Neural cell (in vitro differentiated cells): ENCODE measurements around the gene ZNF175. TPM values are rescaled to one million over a fixed set of nuclear protein-coding genes. Genes with fewer than 3 reads are reported as not detected.

Experiments
- H2AFZ ChIP-seq: fragments of 200-600, 300-800 bp; sonication (generic), shearing (Covaris generic); 2 replicates; pipeline ENCODE4 v1.6.0; 2014; ENCODE audit warnings: low read depth, mild to moderate bottlenecking, antibody characterized with exemption, low read length, moderate library complexity
- H3F3A ChIP-seq: fragments of 200-600 bp; shearing (Covaris generic); 2 replicates; pipeline ENCODE4 v1.6.1; 2016; ENCODE audit warnings: mild to moderate bottlenecking, moderate library complexity, mixed read lengths, antibody characterized with exemption, low read length; ENCODE audit not compliant: insufficient read depth, poor library complexity, severe bottlenecking
- H3K27ac ChIP-seq: fragments of 200-600, 300-800 bp; sonication (generic), shearing (Covaris generic); 2 replicates; pipeline ENCODE4 v1.5.1; 2014; ENCODE audit warnings: mild to moderate bottlenecking, low read length, moderate library complexity
- H3K27me3 ChIP-seq: fragments of 300-800, 200-600 bp; sonication (generic), shearing (Covaris generic); 2 replicates; pipeline ENCODE4 v1.6.0; 2014; ENCODE audit warnings: mild to moderate bottlenecking, low read depth, low read length, moderate library complexity; ENCODE audit not compliant: insufficient read depth
- H3K36me3 ChIP-seq: fragments of 300-800, 200-600 bp; sonication (generic), shearing (Covaris generic); 2 replicates; pipeline ENCODE4 v1.5.1; 2014; ENCODE audit warnings: mild to moderate bottlenecking, antibody characterized with exemption, low read length, moderate library complexity; ENCODE audit not compliant: insufficient read depth
- H3K4me2 ChIP-seq: fragments of 300-800, 200-600 bp; sonication (generic), shearing (Covaris generic); 2 replicates; pipeline ENCODE4 v1.6.0; 2014; ENCODE audit warnings: mild to moderate bottlenecking, low read length
- H3K4me3 ChIP-seq: fragments of 300-800, 200-600 bp; sonication (generic), shearing (Covaris generic); 2 replicates; pipeline ENCODE4 v1.5.1; 2014; ENCODE audit warnings: mild to moderate bottlenecking, low read length, moderate library complexity
- H3K79me2 ChIP-seq: fragments of 200-600 bp; shearing (Covaris generic); replicated peaks from 2 replicates; pipeline ENCODE4 v1.6.0; 2014; ENCODE audit warnings: mild to moderate bottlenecking, low read length, moderate library complexity; ENCODE audit not compliant: insufficient read depth
- H3K9ac ChIP-seq: fragments of 300-800, 200-600 bp; sonication (generic), shearing (Covaris generic); 2 replicates; pipeline ENCODE4 v1.6.1; 2016; ENCODE audit warnings: mild to moderate bottlenecking, low read length, mixed read lengths
- H3K9me2 ChIP-seq: fragments of 200-600 bp; shearing (Covaris generic); 2 replicates; pipeline ENCODE4 v1.6.1; 2016; ENCODE audit warnings: mild to moderate bottlenecking, low read length, mixed read lengths; ENCODE audit not compliant: insufficient read depth
- H3K9me3 ChIP-seq: fragments of 200-600, 300-800 bp; sonication (generic), shearing (Covaris generic); 2 replicates; pipeline ENCODE4 v1.6.1; 2016; ENCODE audit warnings: mild to moderate bottlenecking, mixed run types, low read length, moderate library complexity, mixed read lengths
- H4K20me1 ChIP-seq: fragments of 200-600 bp; shearing (Covaris generic); 2 replicates; pipeline ENCODE4 v1.6.1; 2016; ENCODE audit warnings: mild to moderate bottlenecking, mixed run types; ENCODE audit not compliant: insufficient read depth
- EP300 ChIP-seq: fragments of 450-650 bp; conservative IDR thresholded peaks from 2 replicates; pipeline ENCODE4 v1.6.1; 2014; ENCODE audit warnings: antibody characterized with exemption, mild to moderate bottlenecking, moderate library complexity; ENCODE audit not compliant: poor library complexity, severe bottlenecking
- EZH2 ChIP-seq: fragments of 200-600, 300-800 bp; shearing (Covaris generic), sonication (generic); IDR thresholded peaks from 2 replicates; pipeline ENCODE4 v1.6.1; 2014; ENCODE audit warnings: antibody characterized with exemption, low read length, borderline replicate concordance, mild to moderate bottlenecking; ENCODE audit not compliant: insufficient read depth, poor library complexity, severe bottlenecking
- MXI1 ChIP-seq: fragments of 450-650 bp; conservative IDR thresholded peaks from 2 replicates; pipeline ENCODE4 v1.6.1; 2014; ENCODE audit warnings: antibody characterized with exemption, mild to moderate bottlenecking; ENCODE audit not compliant: poor library complexity, severe bottlenecking
- POLR2AphosphoS5 ChIP-seq: IDR thresholded peaks from 2 replicates; pipeline ENCODE4 v1.6.1; 2012
- RAD21 ChIP-seq: fragments of 450-650 bp; conservative IDR thresholded peaks from 2 replicates; pipeline ENCODE4 v1.6.1; 2014; ENCODE audit warnings: antibody characterized with exemption, mild to moderate bottlenecking, moderate library complexity
- SMC3 ChIP-seq: fragments of 450-650 bp; conservative IDR thresholded peaks from 2 replicates; pipeline ENCODE4 v1.6.1; 2014; ENCODE audit warnings: antibody characterized with exemption, mild to moderate bottlenecking, moderate library complexity; ENCODE audit not compliant: poor library complexity
- TAF1 ChIP-seq: IDR thresholded peaks from 2 replicates; pipeline ENCODE4 v1.6.1; 2012; ENCODE audit warnings: low read depth
- polyA plus RNA-seq: library from polyadenylated mRNA; depleted of rRNA; stranded (reverse); fragments of >200 nt; gene quantifications from 2 replicates; pipeline ENCODE4 v1.2.3, GENCODE V29; 2014
- TF ChIP-seq, protein P1 (sequence below): fragments of 450-650 bp; IDR thresholded peaks from 2 replicates; pipeline ENCODE4 v1.5.1; 2014; ENCODE audit warnings: antibody characterized with exemption, mild to moderate bottlenecking, moderate library complexity; ENCODE audit not compliant: poor library complexity, severe bottlenecking
- TF ChIP-seq, protein P2 (sequence below): IDR thresholded peaks from 2 replicates; pipeline ENCODE4 v1.6.1; 2012; ENCODE audit warnings: borderline replicate concordance

The ZNF175 gene
- polyA plus RNA-seq, 1 donor from 2014 or later, result 10.9 TPM

DNA sequence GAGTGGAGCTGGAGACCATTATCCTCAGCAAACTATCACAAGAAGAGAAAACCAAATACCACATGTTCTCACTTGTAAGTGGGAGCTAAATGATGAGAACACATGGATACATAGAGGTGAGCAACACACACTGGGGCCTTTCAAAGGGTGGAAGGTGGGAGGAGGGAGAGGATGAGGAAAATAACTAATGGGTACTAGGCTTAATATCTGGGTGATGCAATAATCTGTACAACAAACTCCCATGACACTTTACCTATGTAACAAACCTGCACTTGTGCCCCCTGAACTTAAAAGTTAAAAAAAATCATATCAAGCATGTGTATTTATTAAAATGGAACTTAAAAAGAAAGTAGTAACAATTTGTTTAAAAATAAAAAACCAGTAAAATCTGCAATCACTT lies 70.6 kb downstream of the ZNF175 start:
- Histone ChIP-seq H3K79me2 (no peaks in the 10 kb centered on the region), H3K4me3 (no peak overlapping the region), H3K9me3 (no peaks in the 10 kb centered on the region), H3K4me2 (no peak overlapping the region), H3F3A (no peaks in the 10 kb centered on the region), H4K20me1 (no peaks in the 10 kb centered on the region), H3K27ac (no peak overlapping the region), H3K36me3 (no peaks in the 10 kb centered on the region), H3K9me2 (no peaks in the 10 kb centered on the region), H3K9ac (no peak overlapping the region), H3K27me3 (no peaks in the 10 kb centered on the region), H2AFZ (no peak overlapping the region)
- TF ChIP-seq, protein P1, sequence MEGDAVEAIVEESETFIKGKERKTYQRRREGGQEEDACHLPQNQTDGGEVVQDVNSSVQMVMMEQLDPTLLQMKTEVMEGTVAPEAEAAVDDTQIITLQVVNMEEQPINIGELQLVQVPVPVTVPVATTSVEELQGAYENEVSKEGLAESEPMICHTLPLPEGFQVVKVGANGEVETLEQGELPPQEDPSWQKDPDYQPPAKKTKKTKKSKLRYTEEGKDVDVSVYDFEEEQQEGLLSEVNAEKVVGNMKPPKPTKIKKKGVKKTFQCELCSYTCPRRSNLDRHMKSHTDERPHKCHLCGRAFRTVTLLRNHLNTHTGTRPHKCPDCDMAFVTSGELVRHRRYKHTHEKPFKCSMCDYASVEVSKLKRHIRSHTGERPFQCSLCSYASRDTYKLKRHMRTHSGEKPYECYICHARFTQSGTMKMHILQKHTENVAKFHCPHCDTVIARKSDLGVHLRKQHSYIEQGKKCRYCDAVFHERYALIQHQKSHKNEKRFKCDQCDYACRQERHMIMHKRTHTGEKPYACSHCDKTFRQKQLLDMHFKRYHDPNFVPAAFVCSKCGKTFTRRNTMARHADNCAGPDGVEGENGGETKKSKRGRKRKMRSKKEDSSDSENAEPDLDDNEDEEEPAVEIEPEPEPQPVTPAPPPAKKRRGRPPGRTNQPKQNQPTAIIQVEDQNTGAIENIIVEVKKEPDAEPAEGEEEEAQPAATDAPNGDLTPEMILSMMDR, result no peak
- no peak for TF ChIP-seq SMC3
- no peak for TF ChIP-seq EZH2
- TF ChIP-seq, protein P2, sequence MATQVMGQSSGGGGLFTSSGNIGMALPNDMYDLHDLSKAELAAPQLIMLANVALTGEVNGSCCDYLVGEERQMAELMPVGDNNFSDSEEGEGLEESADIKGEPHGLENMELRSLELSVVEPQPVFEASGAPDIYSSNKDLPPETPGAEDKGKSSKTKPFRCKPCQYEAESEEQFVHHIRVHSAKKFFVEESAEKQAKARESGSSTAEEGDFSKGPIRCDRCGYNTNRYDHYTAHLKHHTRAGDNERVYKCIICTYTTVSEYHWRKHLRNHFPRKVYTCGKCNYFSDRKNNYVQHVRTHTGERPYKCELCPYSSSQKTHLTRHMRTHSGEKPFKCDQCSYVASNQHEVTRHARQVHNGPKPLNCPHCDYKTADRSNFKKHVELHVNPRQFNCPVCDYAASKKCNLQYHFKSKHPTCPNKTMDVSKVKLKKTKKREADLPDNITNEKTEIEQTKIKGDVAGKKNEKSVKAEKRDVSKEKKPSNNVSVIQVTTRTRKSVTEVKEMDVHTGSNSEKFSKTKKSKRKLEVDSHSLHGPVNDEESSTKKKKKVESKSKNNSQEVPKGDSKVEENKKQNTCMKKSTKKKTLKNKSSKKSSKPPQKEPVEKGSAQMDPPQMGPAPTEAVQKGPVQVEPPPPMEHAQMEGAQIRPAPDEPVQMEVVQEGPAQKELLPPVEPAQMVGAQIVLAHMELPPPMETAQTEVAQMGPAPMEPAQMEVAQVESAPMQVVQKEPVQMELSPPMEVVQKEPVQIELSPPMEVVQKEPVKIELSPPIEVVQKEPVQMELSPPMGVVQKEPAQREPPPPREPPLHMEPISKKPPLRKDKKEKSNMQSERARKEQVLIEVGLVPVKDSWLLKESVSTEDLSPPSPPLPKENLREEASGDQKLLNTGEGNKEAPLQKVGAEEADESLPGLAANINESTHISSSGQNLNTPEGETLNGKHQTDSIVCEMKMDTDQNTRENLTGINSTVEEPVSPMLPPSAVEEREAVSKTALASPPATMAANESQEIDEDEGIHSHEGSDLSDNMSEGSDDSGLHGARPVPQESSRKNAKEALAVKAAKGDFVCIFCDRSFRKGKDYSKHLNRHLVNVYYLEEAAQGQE, result no peak
- no peak for TF ChIP-seq TAF1
- TF ChIP-seq POLR2AphosphoS5, result no peak
- TF ChIP-seq MXI1, result no peak
- TF ChIP-seq RAD21, result no peak
- no peak for TF ChIP-seq EP300

Other genes with a start within 250 kb of the ZNF175 start
- gene VSIG10L, start 229.1 kb upstream of the ZNF175 start, polyA plus RNA-seq, result 1.5 and 2.3 TPM in 2 replicates
- gene ETFB, start 204.9 kb upstream of the ZNF175 start, polyA plus RNA-seq, result 361 and 383 TPM in 2 replicates
- gene CLDND2, start 202.3 kb upstream of the ZNF175 start, polyA plus RNA-seq, result not detected in 2 replicates
- not detected in 2 replicates for gene NKG7, start 198.6 kb upstream of the ZNF175 start, polyA plus RNA-seq
- not detected in 2 replicates for gene LIM2, start 183.3 kb upstream of the ZNF175 start, polyA plus RNA-seq
- gene C19orf84, start 180.7 kb upstream of the ZNF175 start, polyA plus RNA-seq, result not detected in 2 replicates
- gene SIGLEC10, start 153.6 kb upstream of the ZNF175 start, polyA plus RNA-seq, result not detected in 2 replicates
- not detected in 2 replicates for gene SIGLEC8, start 112.8 kb upstream of the ZNF175 start, polyA plus RNA-seq
- gene CEACAM18, start 92.7 kb upstream of the ZNF175 start, polyA plus RNA-seq, result not detected in 2 replicates
- gene SIGLEC12, start 69.5 kb upstream of the ZNF175 start, polyA plus RNA-seq, result not detected in 2 replicates
- not detected in 2 replicates for gene SIGLEC6, start 39.6 kb upstream of the ZNF175 start, polyA plus RNA-seq
- not detected in 2 replicates for gene SIGLEC5, start 59.1 kb downstream of the ZNF175 start, polyA plus RNA-seq
- not detected in 2 replicates for gene SIGLEC14, start 75.5 kb downstream of the ZNF175 start, polyA plus RNA-seq
- 5.2 and 11.6 TPM in 2 replicates for gene SPACA6, start 122.0 kb downstream of the ZNF175 start, polyA plus RNA-seq
- 0.30 TPM in 1 of 2 replicates, not detected in the other for gene HAS1, start 152.7 kb downstream of the ZNF175 start, polyA plus RNA-seq
- gene FPR1, start 180.6 kb downstream of the ZNF175 start, polyA plus RNA-seq, result not detected in 2 replicates
- gene FPR2, start 189.9 kb downstream of the ZNF175 start, polyA plus RNA-seq, result not detected in 2 replicates
- gene FPR3, start 223.9 kb downstream of the ZNF175 start, polyA plus RNA-seq, result not detected in 2 replicates